Measurements from ENCODE around the gene XPR1.

DNA sequence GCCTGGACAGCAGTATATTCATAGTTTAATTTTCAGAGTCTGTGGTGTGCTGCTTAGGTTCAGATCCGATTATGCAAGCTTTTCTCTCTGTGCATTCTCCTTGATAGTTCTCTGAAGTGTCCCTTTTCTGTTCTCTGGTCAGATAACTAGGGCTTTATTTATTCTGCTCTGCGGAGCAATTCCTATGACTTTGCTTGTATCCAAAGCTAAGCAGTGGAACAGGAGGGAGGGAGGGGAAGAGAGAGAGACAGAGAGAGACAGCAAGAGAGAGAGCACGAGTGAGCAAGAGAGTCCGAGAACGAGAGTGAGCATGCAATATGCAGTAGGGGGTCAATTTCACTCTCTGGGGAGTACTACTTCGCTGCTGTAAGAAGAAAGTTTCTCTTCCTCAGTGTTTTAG lies 113.3 kb downstream of the XPR1 start:
- TF ChIP-seq CTCF (IDR thresholded peaks at IDR 0.05; ENCODE audit: low read depth, low read length) (no peak), EZH2phosphoT487 (IDR thresholded peaks at IDR 0.05; ENCODE audit: low read depth) (no peak)
